Measurements from ENCODE around the gene COPB1.

COPB1 gene

GRCh38 chr11:14506532-14506931 is 6.9 kb upstream of the COPB1 start:
- no peak overlapping the region for H3K4me3 ChIP-seq (ENCODE audit: low read depth, low read length)

- no peak overlapping the region for H3K4me3 ChIP-seq (ENCODE audit: low read depth, low read length)
These were observed 3.4 kb upstream of the COPB1 start for GRCh38 chr11:14503023-14503422.

GRCh38 chr11:14502039-14502438 is 2.4 kb upstream of the COPB1 start:
- no peak overlapping the region for H3K4me3 ChIP-seq (ENCODE audit: low read depth, low read length)

- H3K4me3 ChIP-seq (ENCODE audit: low read depth, low read length) = peak overlapping the region; percentile 66
These were observed 605 bp upstream of the COPB1 start for GRCh38 chr11:14500181-14500651.

GRCh38 chr11:14499178-14499559 is 442 bp downstream of the COPB1 start:
- H3K4me3 ChIP-seq (ENCODE audit: low read depth, low read length) = peak overlapping the region; percentile 66

GRCh38 chr11:14480716-14481115 is 18.9 kb downstream of the COPB1 start:
- no peak overlapping the region for H3K4me3 ChIP-seq (ENCODE audit: low read depth, low read length)

GRCh38 chr11:14471127-14471526 is 28.5 kb downstream of the COPB1 start:
- H3K4me3 ChIP-seq (ENCODE audit: low read depth, low read length) = no peak overlapping the region

- H3K4me3 ChIP-seq (ENCODE audit: low read depth, low read length) = no peak overlapping the region
These were observed 36.0 kb downstream of the COPB1 start for GRCh38 chr11:14463623-14464022.

- H3K4me3 ChIP-seq (ENCODE audit: low read depth, low read length) = no peak overlapping the region
These were observed 39.5 kb downstream of the COPB1 start for GRCh38 chr11:14460147-14460546.

GRCh38 chr11:14458377-14458776 is 41.2 kb downstream of the COPB1 start:
- H3K4me3 ChIP-seq (ENCODE audit: low read depth, low read length) = no peak overlapping the region

GRCh38 chr11:14455648-14456430 is 43.8 kb downstream of the COPB1 start:
- H3K4me3 ChIP-seq (ENCODE audit: low read depth, low read length) = no peak overlapping the region

- no peak overlapping the region for H3K4me3 ChIP-seq (ENCODE audit: low read depth, low read length)
These were observed 44.6 kb downstream of the COPB1 start for GRCh38 chr11:14454861-14455632.

GRCh38 chr11:14451825-14452224 is 47.8 kb downstream of the COPB1 start:
- no peak overlapping the region for H3K4me3 ChIP-seq (ENCODE audit: low read depth, low read length)

GRCh38 chr11:14449302-14449714 is 50.3 kb downstream of the COPB1 start:
- no peak overlapping the region for H3K4me3 ChIP-seq (ENCODE audit: low read depth, low read length)

GRCh38 chr11:14448240-14448639 is 51.4 kb downstream of the COPB1 start:
- no peak overlapping the region for H3K4me3 ChIP-seq (ENCODE audit: low read depth, low read length)

- no peak overlapping the region for H3K4me3 ChIP-seq (ENCODE audit: low read depth, low read length)
These were observed 52.9 kb downstream of the COPB1 start for GRCh38 chr11:14446701-14447169.

- H3K4me3 ChIP-seq (ENCODE audit: low read depth, low read length) = no peak overlapping the region
These were observed 53.8 kb downstream of the COPB1 start for GRCh38 chr11:14445542-14446530.

- no peak overlapping the region for H3K4me3 ChIP-seq (ENCODE audit: low read depth, low read length)
These were observed 55.0 kb downstream of the COPB1 start for GRCh38 chr11:14444441-14445189.

GRCh38 chr11:14443638-14444037 is 56.0 kb downstream of the COPB1 start:
- H3K4me3 ChIP-seq (ENCODE audit: low read depth, low read length) = no peak overlapping the region

All from iPS-11a (cell line).